Measurements from ENCODE around the gene NOTCH4. TPM values are rescaled to one million over a fixed set of nuclear protein-coding genes. Genes with fewer than 3 reads are reported as not detected.
"Not testable (repeated sequence)": the region's sequence is repeated elsewhere in the genome, so short reads cannot be mapped to it uniquely, and the experiment has no call there.

NOTCH4 gene
- total and polyA plus RNA-seq, 4 experiments from 2014 or later, result 0.35 to 1.2 (median 0.70) TPM; not detected in 1

- H3K4me1 ChIP-seq (ENCODE audit: insufficient read depth, low read length), result peaks cover 15% of the 10 kb centered on the region
- intact Hi-C loops (cut with micrococcal nuclease), result no loop called here
- POLR2A ChIA-PET (ENCODE audit: partially characterized antibody), result interaction anchor here (1.0 kb wide), 1 partner anchor 59 kb away, joined by 3 read pairs; no protein-coding TSS in a partner anchor
- peak overlapping the region in 1 of 2 donors; percentile 40 for H3K4me3 ChIP-seq (ENCODE audit: low read length in 2 of 2)
- H3K4me3 Mint-ChIP-seq, result peak overlapping the region in 7 of 8 donors; percentile 67 to 83 (median 74)
- no peaks in the 10 kb centered on the region for H3K27me3 Mint-ChIP-seq
- peaks cover 0 to 4% (median under 1%) of the 10 kb centered on the region in 8 donors for H3K9me3 Mint-ChIP-seq
- H3K9me3 ChIP-seq (ENCODE audit: control insufficient read depth in 1 of 2, low read length in 2 of 2), result no peaks in the 10 kb centered on the region
- peaks cover 0 to 3% of the 10 kb centered on the region in 2 donors for H3K36me3 Mint-ChIP-seq
- no peak for DNase-seq
- no peak overlapping the region for H3K27ac ChIP-seq (ENCODE audit: low read depth, low read length)
- H3K4me1 Mint-ChIP-seq, result peaks cover 14 to 26% (median 18%) of the 10 kb centered on the region in 4 donors
- H3K27me3 ChIP-seq (ENCODE audit: insufficient read depth, low read length), result no peaks in the 10 kb centered on the region
- CTCF ChIA-PET (ENCODE audit: partially characterized antibody), result interaction anchor here (0.6 to 2.7 kb wide), 9 partner anchors 8 to 175 kb away, joined by 3 to 25 read pairs (median 4); partner anchors contain the start of gene ATF6B
- peak overlapping the region in 1 of 7 donors; percentile 52 for H3K27ac Mint-ChIP-seq
- H3K36me3 ChIP-seq (ENCODE audit: insufficient read depth, low read length), result no peaks in the 10 kb centered on the region
These were observed 30.9 kb upstream of the NOTCH4 start for GRCh38 chr6:32254761-32255198.

GRCh38 chr6:32252331-32253009, 28.6 kb upstream of the NOTCH4 start:
- Mint-ChIP-seq H3K4me1 (peaks cover 14 to 26% (median 18%) of the 10 kb centered on the region in 4 donors), H3K27me3 (no peaks in the 10 kb centered on the region), H3K9me3 (peaks cover 0 to 2% (median 0%) of the 10 kb centered on the region in 8 donors), H3K27ac (peak overlapping the region in 6 of 7 donors; percentile 2 to 68 (median 20)), H3K4me3 (peak overlapping the region in 3 of 8 donors; percentile 2 to 15 (median 3)), H3K36me3 (no peaks in the 10 kb centered on the region)
- POLR2A ChIA-PET (ENCODE audit: partially characterized antibody), result interaction anchor here (1.4 kb wide), 1 partner anchor 57 kb away, joined by 5 read pairs; no protein-coding TSS in a partner anchor
- Histone ChIP-seq H3K4me3 (ENCODE audit: low read length in 2 of 2) (no peak overlapping the region), H3K36me3 (ENCODE audit: insufficient read depth, low read length) (no peaks in the 10 kb centered on the region), H3K9me3 (ENCODE audit: control insufficient read depth in 1 of 2, low read length in 2 of 2) (no peaks in the 10 kb centered on the region), H3K27ac (ENCODE audit: low read depth, low read length) (no peak overlapping the region), H3K4me1 (ENCODE audit: insufficient read depth, low read length) (peaks cover 15% of the 10 kb centered on the region), H3K27me3 (ENCODE audit: insufficient read depth, low read length) (no peaks in the 10 kb centered on the region)
- CTCF ChIA-PET (ENCODE audit: partially characterized antibody), result interaction anchor here (0.6 to 1.3 kb wide), 2 partner anchors 10 to 134 kb away, joined by 3 read pairs; no protein-coding TSS in a partner anchor
- intact Hi-C loops (cut with micrococcal nuclease), result no loop called here
- no peak for DNase-seq

GRCh38 chr6:32249262-32249661, 25.4 kb upstream of the NOTCH4 start:
- POLR2A ChIA-PET (ENCODE audit: partially characterized antibody), result no interaction called here
- Histone ChIP-seq H3K27me3 (ENCODE audit: insufficient read depth, low read length) (no peaks in the 10 kb centered on the region), H3K4me3 (ENCODE audit: low read length in 2 of 2) (no peak overlapping the region), H3K27ac (ENCODE audit: low read depth, low read length) (no peak overlapping the region), H3K4me1 (ENCODE audit: insufficient read depth, low read length) (peaks cover 17% of the 10 kb centered on the region), H3K36me3 (ENCODE audit: insufficient read depth, low read length) (no peaks in the 10 kb centered on the region), H3K9me3 (ENCODE audit: control insufficient read depth in 1 of 2, low read length in 2 of 2) (no peaks in the 10 kb centered on the region)
- H3K4me1 Mint-ChIP-seq, result peaks cover 11 to 24% (median 15%) of the 10 kb centered on the region in 4 donors
- no peak overlapping the region for H3K27ac Mint-ChIP-seq
- no peak overlapping the region for H3K4me3 Mint-ChIP-seq
- intact Hi-C loops (cut with micrococcal nuclease), result no loop called here
- H3K36me3 Mint-ChIP-seq, result no peaks in the 10 kb centered on the region
- CTCF ChIA-PET (ENCODE audit: partially characterized antibody), result interaction anchor here (1.2 to 1.4 kb wide), 2 partner anchors 12 to 54 kb away, joined by 3 read pairs; no protein-coding TSS in a partner anchor
- no peak for DNase-seq
- H3K27me3 Mint-ChIP-seq, result no peaks in the 10 kb centered on the region
- H3K9me3 Mint-ChIP-seq, result peaks cover 0 to 2% (median 0%) of the 10 kb centered on the region in 8 donors

GRCh38 chr6:32247401-32247800, 23.5 kb upstream of the NOTCH4 start:
- DNase-seq, result no peak
- H3K4me3 Mint-ChIP-seq, result no peak overlapping the region
- Histone ChIP-seq H3K36me3 (ENCODE audit: insufficient read depth, low read length) (no peaks in the 10 kb centered on the region), H3K9me3 (ENCODE audit: control insufficient read depth in 1 of 2, low read length in 2 of 2) (no peaks in the 10 kb centered on the region), H3K27me3 (ENCODE audit: insufficient read depth, low read length) (no peaks in the 10 kb centered on the region), H3K27ac (ENCODE audit: low read depth, low read length) (no peak overlapping the region), H3K4me1 (ENCODE audit: insufficient read depth, low read length) (peaks cover 10% of the 10 kb centered on the region), H3K4me3 (ENCODE audit: low read length in 2 of 2) (no peak overlapping the region)
- no peak overlapping the region for H3K27ac Mint-ChIP-seq
- H3K27me3 Mint-ChIP-seq, result no peaks in the 10 kb centered on the region
- H3K9me3 Mint-ChIP-seq, result peaks cover 0 to 2% (median 0%) of the 10 kb centered on the region in 8 donors
- H3K4me1 Mint-ChIP-seq, result peaks cover 5 to 17% (median 8%) of the 10 kb centered on the region in 4 donors
- intact Hi-C loops (cut with micrococcal nuclease), result no loop called here
- CTCF ChIA-PET (ENCODE audit: partially characterized antibody), result interaction anchor here (2.4 to 2.6 kb wide), 2 partner anchors 8 to 129 kb away, joined by 11 to 25 read pairs; no protein-coding TSS in a partner anchor
- H3K36me3 Mint-ChIP-seq, result no peaks in the 10 kb centered on the region
- POLR2A ChIA-PET (ENCODE audit: partially characterized antibody), result no interaction called here

- H3K27me3 ChIP-seq (ENCODE audit: insufficient read depth, low read length), result no peaks in the 10 kb centered on the region
- intact Hi-C loops (cut with micrococcal nuclease), result loop anchor here (1.0 to 2.0 kb wide), 3 partner anchors 48 to 168 kb away; no protein-coding TSS in a partner anchor
- POLR2A ChIA-PET (ENCODE audit: partially characterized antibody), result no interaction called here
- Mint-ChIP-seq H3K4me1 (peaks cover 0 to 11% (median 7%) of the 10 kb centered on the region in 4 donors), H3K27me3 (no peaks in the 10 kb centered on the region), H3K27ac (peak overlapping the region in 4 of 7 donors; percentile 43 to 79 (median 46)), H3K36me3 (no peaks in the 10 kb centered on the region), H3K4me3 (peak overlapping the region in 7 of 8 donors; percentile 4 to 88 (median 62)), H3K9me3 (peaks cover 0 to 2% (median 0%) of the 10 kb centered on the region in 8 donors)
- no peaks in the 10 kb centered on the region for H3K9me3 ChIP-seq (ENCODE audit: control insufficient read depth in 1 of 2, low read length in 2 of 2)
- H3K4me1 ChIP-seq (ENCODE audit: insufficient read depth, low read length), result peaks cover 9% of the 10 kb centered on the region
- DNase-seq, result peak; percentile 52 to 66 (median 58)
- CTCF ChIA-PET (ENCODE audit: partially characterized antibody), result interaction anchor here (0.8 to 2.8 kb wide), 16 partner anchors 9 to 518 kb away, joined by 3 to 25 read pairs (median 4); partner anchors contain the start of genes FKBPL, GPSM3, HLA-DQB2 and PRRT1
- H3K27ac ChIP-seq (ENCODE audit: low read depth, low read length), result no peak overlapping the region
- no peaks in the 10 kb centered on the region for H3K36me3 ChIP-seq (ENCODE audit: insufficient read depth, low read length)
- H3K4me3 ChIP-seq (ENCODE audit: low read length in 2 of 2), result no peak overlapping the region
These were observed 21.1 kb upstream of the NOTCH4 start for GRCh38 chr6:32244946-32245398.

- Mint-ChIP-seq H3K27me3 (no peaks in the 10 kb centered on the region), H3K27ac (peak overlapping the region in 1 of 7 donors; percentile 36), H3K9me3 (no peaks in the 10 kb centered on the region), H3K4me3 (no peak overlapping the region), H3K4me1 (peaks cover 0 to 11% (median 7%) of the 10 kb centered on the region in 4 donors), H3K36me3 (no peaks in the 10 kb centered on the region)
- DNase-seq, result no peak
- ChIA-PET CTCF (ENCODE audit: partially characterized antibody) (interaction anchor here (0.9 to 2.8 kb wide), 10 partner anchors 10 to 519 kb away, joined by 3 to 11 read pairs (median 4); partner anchors contain the start of genes FKBPL, HLA-DQB2 and PRRT1), POLR2A (ENCODE audit: partially characterized antibody) (no interaction called here)
- no peaks in the 10 kb centered on the region for H3K36me3 ChIP-seq (ENCODE audit: insufficient read depth, low read length)
- no peaks in the 10 kb centered on the region for H3K27me3 ChIP-seq (ENCODE audit: insufficient read depth, low read length)
- peaks cover 9% of the 10 kb centered on the region for H3K4me1 ChIP-seq (ENCODE audit: insufficient read depth, low read length)
- no peak overlapping the region for H3K27ac ChIP-seq (ENCODE audit: low read depth, low read length)
- no peak overlapping the region for H3K4me3 ChIP-seq (ENCODE audit: low read length in 2 of 2)
- H3K9me3 ChIP-seq (ENCODE audit: control insufficient read depth in 1 of 2, low read length in 2 of 2), result no peaks in the 10 kb centered on the region
- intact Hi-C loops (cut with micrococcal nuclease), result loop anchor here (2.0 kb wide), 2 partner anchors 47 to 125 kb away; no protein-coding TSS in a partner anchor
These were observed 20.4 kb upstream of the NOTCH4 start for GRCh38 chr6:32244270-32244669.

GRCh38 chr6:32242318-32242813, 18.5 kb upstream of the NOTCH4 start:
- CTCF ChIA-PET (ENCODE audit: partially characterized antibody), result interaction anchor here (1.1 to 1.5 kb wide), 3 partner anchors 11 to 168 kb away, joined by 3 read pairs; no protein-coding TSS in a partner anchor
- H3K4me1 ChIP-seq (ENCODE audit: insufficient read depth, low read length); DNase-seq; H3K4me3 ChIP-seq (ENCODE audit: low read length in 2 of 2); H3K9me3 ChIP-seq (ENCODE audit: control insufficient read depth in 1 of 2, low read length in 2 of 2); H3K27me3 ChIP-seq (ENCODE audit: insufficient read depth, low read length); H3K27ac ChIP-seq (ENCODE audit: low read depth, low read length); H3K4me3 Mint-ChIP-seq; H3K27me3 Mint-ChIP-seq; H3K36me3 Mint-ChIP-seq; intact Hi-C loops (cut with micrococcal nuclease); H3K9me3 Mint-ChIP-seq; POLR2A ChIA-PET (ENCODE audit: partially characterized antibody); H3K36me3 ChIP-seq (ENCODE audit: insufficient read depth, low read length): not testable (repeated sequence)
- Mint-ChIP-seq H3K27ac (peak overlapping the region in 3 of 7 donors; percentile 3 to 70 (median 37)), H3K4me1 (peaks cover 0 to 11% (median 7%) of the 10 kb centered on the region in 4 donors)

Data from CD4-positive, alpha-beta memory T cell (primary cell).